SK-N-SH (cell line): ENCODE data around the gene DIPK1A.

Experiments
- EZH2phosphoT487 ChIP-seq: fragments of 200-600 bp; sonication (generic); IDR thresholded peaks from 2 replicates; pipeline ENCODE4 v1.6.1; 2017; ENCODE audit warnings: low read depth, mixed run types, mild to moderate bottlenecking, antibody characterized with exemption, moderate library complexity, borderline replicate concordance
- JUND ChIP-seq: IDR thresholded peaks from 2 replicates; pipeline ENCODE4 v1.4.0; 2012
- RFX5 ChIP-seq: IDR thresholded peaks from 2 replicates; pipeline ENCODE4 v1.6.1; 2012; ENCODE audit warnings: mild to moderate bottlenecking, improper control_type of control experiment, low read length
- RXRA ChIP-seq: IDR thresholded peaks from 2 replicates; pipeline ENCODE4 v1.4.0; 2012; ENCODE audit warnings: low read depth, mild to moderate bottlenecking, borderline replicate concordance
- SMC3 ChIP-seq: IDR thresholded peaks from 2 replicates; pipeline ENCODE4 v1.6.1; 2012; ENCODE audit warnings: low read depth, low read length, improper control_type of control experiment
- YY1 ChIP-seq: IDR thresholded peaks from 2 replicates; pipeline ENCODE4 v1.4.0; 2012; ENCODE audit warnings: low read depth, mild to moderate bottlenecking
- TF ChIP-seq, protein P1 (sequence below): fragments of 150-350 bp; IDR thresholded peaks from 2 replicates; pipeline ENCODE4 v1.6.1; 2017; ENCODE audit warnings: antibody characterized with exemption, low read length, low read depth, borderline replicate concordance
- TF ChIP-seq, protein P2 (sequence below): fragments of 200-600 bp; sonication (generic); IDR thresholded peaks from 2 replicates; pipeline ENCODE4 v1.6.1; 2017; ENCODE audit warnings: antibody characterized with exemption, mild to moderate bottlenecking, moderate library complexity
- TF ChIP-seq, protein P3 (sequence below): IDR thresholded peaks from 2 replicates; pipeline ENCODE4 v1.4.0; 2012; ENCODE audit warnings: low read depth, borderline replicate concordance

DNA sequence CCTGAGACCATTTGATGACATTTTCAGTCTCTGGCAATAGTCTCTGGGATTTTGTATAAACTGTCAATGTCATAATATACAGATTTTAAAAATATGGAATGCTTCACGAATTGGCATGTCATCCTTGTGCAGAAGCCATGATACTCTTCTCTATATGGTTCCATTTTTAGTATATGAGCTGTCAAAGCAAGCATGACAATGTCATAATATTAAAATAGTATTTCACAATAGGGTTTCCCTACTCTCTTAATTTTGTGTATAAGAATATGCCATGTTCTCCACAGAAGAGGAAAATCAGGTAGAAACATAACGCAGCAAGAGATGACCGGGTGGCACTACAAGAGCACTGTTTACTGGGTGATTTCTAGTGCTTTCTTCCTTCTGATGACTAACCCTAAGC, 8.3 kb upstream of the DIPK1A start:
- no peak for TF ChIP-seq SMC3
- no peak for TF ChIP-seq JUND
- TF ChIP-seq, protein P1, sequence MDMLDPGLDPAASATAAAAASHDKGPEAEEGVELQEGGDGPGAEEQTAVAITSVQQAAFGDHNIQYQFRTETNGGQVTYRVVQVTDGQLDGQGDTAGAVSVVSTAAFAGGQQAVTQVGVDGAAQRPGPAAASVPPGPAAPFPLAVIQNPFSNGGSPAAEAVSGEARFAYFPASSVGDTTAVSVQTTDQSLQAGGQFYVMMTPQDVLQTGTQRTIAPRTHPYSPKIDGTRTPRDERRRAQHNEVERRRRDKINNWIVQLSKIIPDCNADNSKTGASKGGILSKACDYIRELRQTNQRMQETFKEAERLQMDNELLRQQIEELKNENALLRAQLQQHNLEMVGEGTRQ, result no peak
- no peak for TF ChIP-seq RXRA
- no peak for TF ChIP-seq EZH2phosphoT487
- TF ChIP-seq, protein P2, sequence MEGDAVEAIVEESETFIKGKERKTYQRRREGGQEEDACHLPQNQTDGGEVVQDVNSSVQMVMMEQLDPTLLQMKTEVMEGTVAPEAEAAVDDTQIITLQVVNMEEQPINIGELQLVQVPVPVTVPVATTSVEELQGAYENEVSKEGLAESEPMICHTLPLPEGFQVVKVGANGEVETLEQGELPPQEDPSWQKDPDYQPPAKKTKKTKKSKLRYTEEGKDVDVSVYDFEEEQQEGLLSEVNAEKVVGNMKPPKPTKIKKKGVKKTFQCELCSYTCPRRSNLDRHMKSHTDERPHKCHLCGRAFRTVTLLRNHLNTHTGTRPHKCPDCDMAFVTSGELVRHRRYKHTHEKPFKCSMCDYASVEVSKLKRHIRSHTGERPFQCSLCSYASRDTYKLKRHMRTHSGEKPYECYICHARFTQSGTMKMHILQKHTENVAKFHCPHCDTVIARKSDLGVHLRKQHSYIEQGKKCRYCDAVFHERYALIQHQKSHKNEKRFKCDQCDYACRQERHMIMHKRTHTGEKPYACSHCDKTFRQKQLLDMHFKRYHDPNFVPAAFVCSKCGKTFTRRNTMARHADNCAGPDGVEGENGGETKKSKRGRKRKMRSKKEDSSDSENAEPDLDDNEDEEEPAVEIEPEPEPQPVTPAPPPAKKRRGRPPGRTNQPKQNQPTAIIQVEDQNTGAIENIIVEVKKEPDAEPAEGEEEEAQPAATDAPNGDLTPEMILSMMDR, result no peak
- TF ChIP-seq YY1, result no peak
- TF ChIP-seq, protein P3, sequence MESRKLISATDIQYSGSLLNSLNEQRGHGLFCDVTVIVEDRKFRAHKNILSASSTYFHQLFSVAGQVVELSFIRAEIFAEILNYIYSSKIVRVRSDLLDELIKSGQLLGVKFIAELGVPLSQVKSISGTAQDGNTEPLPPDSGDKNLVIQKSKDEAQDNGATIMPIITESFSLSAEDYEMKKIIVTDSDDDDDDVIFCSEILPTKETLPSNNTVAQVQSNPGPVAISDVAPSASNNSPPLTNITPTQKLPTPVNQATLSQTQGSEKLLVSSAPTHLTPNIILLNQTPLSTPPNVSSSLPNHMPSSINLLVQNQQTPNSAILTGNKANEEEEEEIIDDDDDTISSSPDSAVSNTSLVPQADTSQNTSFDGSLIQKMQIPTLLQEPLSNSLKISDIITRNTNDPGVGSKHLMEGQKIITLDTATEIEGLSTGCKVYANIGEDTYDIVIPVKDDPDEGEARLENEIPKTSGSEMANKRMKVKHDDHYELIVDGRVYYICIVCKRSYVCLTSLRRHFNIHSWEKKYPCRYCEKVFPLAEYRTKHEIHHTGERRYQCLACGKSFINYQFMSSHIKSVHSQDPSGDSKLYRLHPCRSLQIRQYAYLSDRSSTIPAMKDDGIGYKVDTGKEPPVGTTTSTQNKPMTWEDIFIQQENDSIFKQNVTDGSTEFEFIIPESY, result no peak
- no peak for TF ChIP-seq RFX5
